GM23248 (cell line): ENCODE results near the gene COL23A1. TPM values are rescaled to one million over a fixed set of nuclear protein-coding genes. Genes with fewer than 3 reads are reported as not detected.
A peak's percentile ranks its signal among the peaks of the same experiment; 100 is the strongest.

ENCODE experiments used
- DNase-seq: peaks from one replicate; pipeline ENCODE4 v3.0.0-alpha.2; 2015
- H2AFZ ChIP-seq: fragments of 200-600 bp; sonication (generic); 2 replicates; pipeline ENCODE4 v1.6.1; 2016; ENCODE audit warnings: antibody characterized with exemption
- H3F3A ChIP-seq: fragments of 200-600 bp; sonication (generic); 2 replicates; pipeline ENCODE4 v1.6.1; 2016; ENCODE audit warnings: mild to moderate bottlenecking, antibody characterized with exemption, mixed run types; ENCODE audit not compliant: insufficient read depth
- H3K27ac ChIP-seq: fragments of 200-600 bp; sonication (generic); 2 replicates; pipeline ENCODE4 v1.5.1; 2016; ENCODE audit warnings: mild to moderate bottlenecking
- H3K27me3 ChIP-seq: fragments of 200-600 bp; sonication (generic); replicated peaks from 2 replicates; pipeline ENCODE4 v1.6.1; 2016; ENCODE audit warnings: mild to moderate bottlenecking; ENCODE audit not compliant: insufficient read depth
- H3K36me3 ChIP-seq: fragments of 200-600 bp; sonication (generic); 2 replicates; pipeline ENCODE4 v1.6.1; 2016; ENCODE audit warnings: low read depth, mild to moderate bottlenecking
- H3K4me1 ChIP-seq: fragments of 200-600 bp; sonication (generic); 2 replicates; pipeline ENCODE4 v1.6.1; 2016; ENCODE audit warnings: mild to moderate bottlenecking; ENCODE audit not compliant: insufficient read depth
- H3K4me2 ChIP-seq: fragments of 200-600 bp; sonication (generic); one replicate; pipeline ENCODE4 v1.6.1; 2016; ENCODE audit warnings: mild to moderate bottlenecking; ENCODE audit not compliant: unreplicated experiment
- H3K4me3 ChIP-seq: fragments of 200-600 bp; sonication (generic); 2 replicates; pipeline ENCODE4 v1.5.1; 2016; ENCODE audit warnings: mild to moderate bottlenecking
- H3K79me2 ChIP-seq: fragments of 200-600 bp; sonication (generic); 2 replicates; pipeline ENCODE4 v1.6.1; 2016; ENCODE audit warnings: mild to moderate bottlenecking; ENCODE audit not compliant: insufficient read depth
- H3K9ac ChIP-seq: fragments of 200-600 bp; sonication (generic); 2 replicates; pipeline ENCODE4 v1.6.1; 2016; ENCODE audit warnings: mild to moderate bottlenecking
- H3K9me2 ChIP-seq: fragments of 200-600 bp; sonication (generic); 2 replicates; pipeline ENCODE4 v1.6.1; 2016; ENCODE audit warnings: mixed run types, mild to moderate bottlenecking, moderate library complexity; ENCODE audit not compliant: insufficient read depth
- H3K9me3 ChIP-seq: fragments of 200-600 bp; sonication (generic); one replicate; pipeline ENCODE4 v1.6.1; 2017; ENCODE audit warnings: low read depth
- H4K20me1 ChIP-seq: fragments of 200-600 bp; sonication (generic); 2 replicates; pipeline ENCODE4 v1.6.0; 2016; ENCODE audit not compliant: insufficient read depth
- EZH2 ChIP-seq: fragments of 200-600 bp; sonication (generic); IDR thresholded peaks from 2 replicates; pipeline ENCODE4 v1.6.1; 2018; ENCODE audit warnings: antibody characterized with exemption, mild to moderate bottlenecking; ENCODE audit not compliant: insufficient read depth, poor library complexity, severe bottlenecking
- EZH2phosphoT487 ChIP-seq: fragments of 200-600 bp; sonication (generic); IDR thresholded peaks from 2 replicates; pipeline ENCODE4 v1.6.1; 2018; ENCODE audit warnings: antibody characterized with exemption, moderate library complexity, mild to moderate bottlenecking, low read depth; ENCODE audit not compliant: insufficient read depth
- WGBS, 2 experiments: methylation state at CpG; one replicate each; pipeline ENCODE4 v1.1.6; 2015 to 2017; ENCODE audit warnings: low lambda C conversion rate in 2 of 2, low coverage in 1 of 2; ENCODE audit errors: missing lambda C conversion rate in 2 of 2; 5-methylcytosine and 5-hydroxymethylcytosine counted together
- in situ Hi-C: fragments of 300-500 bp; cut with MboI; formaldehyde crosslinking; loops from 2 replicates; pipeline ENCODE4 v1.15.0; 2020
- polyA plus RNA-seq: library from polyadenylated mRNA; unstranded; fragments of >200 nt; fragmentation: Nextera tagmentation; extraction: Ambion mirVana; gene quantifications from 2 replicates; pipeline ENCODE4 v1.2.1, GENCODE V29; 2016
- total RNA-seq: library from RNA; depleted of rRNA; stranded (reverse); fragments of >200 nt; shearing (Covaris generic); gene quantifications from 2 replicates; pipeline ENCODE4 v1.2.3, GENCODE V29; 2014; rRNA removed

Gene COL23A1
- total RNA-seq: not detected in 2 replicates
- not detected in 2 replicates for polyA plus RNA-seq

- in situ Hi-C loops: no loop called here
These were observed at the start of gene COL23A1 for GRCh38 chr5:178590141-178590923. TSS of gene COL23A1 (minus strand) at chr5:178590393.

DNA sequence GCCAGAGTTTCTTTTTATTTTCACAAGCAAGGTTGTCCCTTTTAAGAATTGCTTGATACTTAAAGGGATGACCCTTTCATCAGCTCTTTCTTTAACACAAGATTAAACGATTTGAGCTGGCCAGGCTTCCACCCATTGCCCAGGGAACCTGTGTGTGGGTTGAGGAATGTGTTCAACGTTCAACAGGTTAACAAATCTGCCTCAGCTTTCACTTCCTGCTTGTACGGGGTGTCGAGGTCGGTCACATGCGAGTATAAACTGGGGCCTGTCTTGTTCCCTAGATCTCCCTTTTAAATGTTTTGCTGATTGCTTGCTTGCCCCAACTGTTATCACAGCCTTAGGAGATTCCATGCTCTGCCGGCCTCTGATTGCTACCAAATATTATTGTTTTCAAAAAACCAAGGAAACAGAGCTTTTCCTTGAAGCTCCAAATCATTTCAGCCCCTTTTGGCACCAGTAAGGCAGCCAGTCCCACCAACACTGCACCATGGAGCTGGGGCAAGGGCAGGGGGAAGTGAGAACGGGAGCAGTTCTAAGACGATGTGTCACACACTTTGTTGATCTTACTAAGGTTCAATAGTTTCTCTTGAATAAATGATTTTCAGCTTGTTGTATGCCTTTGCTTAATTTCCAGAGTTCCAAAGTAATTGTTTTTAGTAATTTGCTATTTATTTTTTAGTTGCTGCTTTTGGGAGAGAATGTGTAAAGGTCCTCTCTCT is 47.3 kb upstream of the COL23A1 start:
- Histone ChIP-seq H3K4me1 (peaks cover 7% of the 10 kb centered on the region; the same call in 1 of the 2 replicates), H3K27me3 (no peaks in the 10 kb centered on the region), H3K27ac (no peak overlapping the region), H2AFZ (peak overlapping the region; percentile 32; the same call in 1 of the 2 replicates), H3F3A (no peaks in the 10 kb centered on the region), H4K20me1 (no peaks in the 10 kb centered on the region), H3K9me2 (no peaks in the 10 kb centered on the region), H3K79me2 (no peaks in the 10 kb centered on the region), H3K9ac (no peak overlapping the region), H3K9me3 (no peaks in the 10 kb centered on the region), H3K4me2 (no peak overlapping the region), H3K36me3 (no peaks in the 10 kb centered on the region), H3K4me3 (no peak overlapping the region)
- 28% methylated on average over 9 of the region's 9 CpGs for WGBS, 2 experiments
- in situ Hi-C loops: no loop called here
- DNase-seq: no peak
- TF ChIP-seq EZH2phosphoT487 (no peak), EZH2 (no peak)

More at GRCh38 chr5:178590141-178590923, at the start of gene COL23A1:
- peaks cover 20% of the 10 kb centered on the region for H3K27me3 ChIP-seq
- peaks cover 8% of the 10 kb centered on the region for H3K36me3 ChIP-seq
- no peak within 1 kb of the TSS for H3K27ac ChIP-seq
- peak within 1 kb of the TSS; percentile 49 for H2AFZ ChIP-seq
- H3F3A ChIP-seq: peaks cover 25% of the 10 kb centered on the region
- peaks cover 12% of the 10 kb centered on the region; the same call in 1 of the 2 replicates for H3K4me1 ChIP-seq
- H4K20me1 ChIP-seq: no peaks in the 10 kb centered on the region
- no peaks in the 10 kb centered on the region for H3K79me2 ChIP-seq
- peak; percentile 65 for DNase-seq
- H3K9me3 ChIP-seq: no peaks in the 10 kb centered on the region
- WGBS, 2 experiments: 1 to 4% methylated on average over 68 to 76 of the region's 78 CpGs
- peak within 1 kb of the TSS; percentile 62 for H3K4me3 ChIP-seq
- H3K9me2 ChIP-seq: no peaks in the 10 kb centered on the region
- no peak for TF ChIP-seq EZH2
- TF ChIP-seq EZH2phosphoT487: no peak
- no peak within 1 kb of the TSS; the same call in 1 of the 2 replicates for H3K9ac ChIP-seq
- peak within 1 kb of the TSS; percentile 74 for H3K4me2 ChIP-seq

DNA sequence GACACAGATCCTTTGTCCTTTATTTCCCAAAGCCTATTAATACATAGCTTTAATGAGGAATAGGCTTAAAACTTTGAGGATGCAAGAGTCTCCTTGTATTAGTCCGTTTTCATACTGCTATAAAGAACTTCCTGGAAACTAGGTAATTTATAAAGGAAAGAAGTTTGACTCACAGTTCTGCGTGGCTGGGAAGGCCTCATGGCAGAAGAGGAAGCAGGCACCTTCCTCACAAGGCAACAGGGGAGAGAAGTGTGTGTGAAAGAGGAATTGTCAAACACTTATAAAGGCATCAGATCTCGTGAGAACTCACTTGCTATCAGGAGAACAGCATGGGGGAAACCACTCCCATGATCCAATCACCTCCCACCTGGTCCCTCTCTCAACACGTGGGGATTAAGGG is 42.1 kb upstream of the COL23A1 start:
- Histone ChIP-seq H3K9ac (no peak overlapping the region), H3K4me1 (no peaks in the 10 kb centered on the region; the same call in 1 of the 2 replicates), H3K9me3 (no peaks in the 10 kb centered on the region), H4K20me1 (no peaks in the 10 kb centered on the region), H2AFZ (no peak overlapping the region), H3K4me3 (no peak overlapping the region), H3F3A (no peaks in the 10 kb centered on the region), H3K27ac (no peak overlapping the region), H3K36me3 (no peaks in the 10 kb centered on the region), H3K27me3 (no peaks in the 10 kb centered on the region), H3K79me2 (no peaks in the 10 kb centered on the region), H3K4me2 (no peak overlapping the region), H3K9me2 (no peaks in the 10 kb centered on the region)
- WGBS, 2 experiments: 23 to 25% methylated on average over 4 of the region's 4 CpGs
- DNase-seq: no peak
- in situ Hi-C loops: no loop called here
- TF ChIP-seq EZH2phosphoT487 (no peak), EZH2 (no peak)

- Histone ChIP-seq H3K9me2 (no peaks in the 10 kb centered on the region), H3K27ac (no peak overlapping the region), H4K20me1 (no peaks in the 10 kb centered on the region), H3K27me3 (no peaks in the 10 kb centered on the region), H3K4me3 (no peak overlapping the region), H3K4me1 (no peaks in the 10 kb centered on the region; the same call in 1 of the 2 replicates), H3K79me2 (peaks cover 7% of the 10 kb centered on the region), H3K9me3 (no peaks in the 10 kb centered on the region), H3F3A (peaks cover 3% of the 10 kb centered on the region; the same call in 1 of the 2 replicates), H3K4me2 (no peak overlapping the region), H3K9ac (no peak overlapping the region), H3K36me3 (no peaks in the 10 kb centered on the region), H2AFZ (no peak overlapping the region)
- 47 to 63% methylated on average over 2 of the region's 2 CpGs for WGBS, 2 experiments
- in situ Hi-C loops: no loop called here
- TF ChIP-seq EZH2 (no peak), EZH2phosphoT487 (no peak)
- DNase-seq: no peak
These were observed 40.8 kb upstream of the COL23A1 start for GRCh38 chr5:178630951-178631350.
